ENCODE measurements around the gene TAF1C.
"Not testable (repeated sequence)": the region's sequence is repeated elsewhere in the genome, so short reads cannot be mapped to it uniquely, and the experiment has no call there.

The TAF1C gene

DNA sequence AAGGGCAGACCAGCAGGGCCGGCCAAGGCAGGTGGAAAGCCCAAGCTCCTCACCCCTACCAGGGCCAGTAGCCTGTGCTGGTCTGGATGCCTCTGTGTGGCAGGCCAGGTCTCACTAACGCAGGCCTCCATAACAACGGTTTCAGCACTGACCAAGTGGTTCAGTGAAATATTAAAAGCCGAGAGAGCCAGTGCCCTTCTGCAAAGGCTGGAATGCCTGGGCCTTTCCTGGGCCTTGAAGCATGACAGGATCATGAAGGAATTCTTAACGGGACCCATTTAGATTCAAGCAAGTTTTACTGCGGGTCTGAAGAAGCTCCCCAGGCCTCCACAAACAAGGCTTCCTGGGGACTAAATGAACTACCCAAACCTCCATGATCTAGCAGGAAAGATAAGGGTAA lies 20.4 kb upstream of the TAF1C start:
- H3K27me3 ChIP-seq (ENCODE audit: control insufficient read depth in 1 of 2, insufficient read depth in 2 of 2, low read length in 2 of 2), result no peaks in the 10 kb centered on the region
- H3K9me3 ChIP-seq (ENCODE audit: low read length), result no peaks in the 10 kb centered on the region
- H3K27ac ChIP-seq (ENCODE audit: low read depth, low read length), result no peak overlapping the region

DNA sequence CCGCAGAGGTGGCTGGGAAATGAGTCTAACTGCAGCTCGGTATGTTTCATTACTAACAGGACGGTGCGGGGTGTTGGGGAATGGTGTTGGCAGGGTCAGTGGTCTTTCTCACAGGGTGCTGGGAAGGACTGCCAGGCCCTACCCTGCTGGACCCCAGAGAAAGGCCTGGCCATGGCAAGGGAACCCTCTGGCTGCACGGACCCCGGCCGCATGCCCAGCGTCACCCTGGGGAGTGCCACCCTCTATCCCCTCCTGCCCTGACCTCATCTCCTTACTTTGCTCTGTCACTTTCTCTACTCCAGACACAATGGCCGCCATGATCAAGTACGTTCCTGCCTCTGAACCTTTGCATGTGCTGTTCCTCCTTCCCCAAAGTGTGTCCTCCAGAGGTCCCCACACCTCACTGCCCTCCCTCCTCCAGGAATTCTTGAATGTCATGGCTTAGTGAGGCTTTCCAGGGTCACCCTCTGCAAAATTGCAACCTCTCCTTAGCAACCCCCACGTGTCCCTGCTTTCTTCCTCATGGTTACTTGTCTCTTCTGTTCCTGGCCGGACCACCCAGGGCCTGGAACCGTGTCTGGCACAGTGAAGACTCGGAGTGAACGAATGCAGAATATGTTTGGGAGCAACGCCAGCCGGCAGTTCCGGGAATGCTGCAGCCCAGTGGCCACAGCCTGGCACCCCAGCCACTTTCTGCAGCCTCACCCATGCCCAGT lies 19.3 kb upstream of the TAF1C start:
- Histone ChIP-seq H3K27me3 (ENCODE audit: control insufficient read depth in 1 of 2, insufficient read depth in 2 of 2, low read length in 2 of 2) (no peaks in the 10 kb centered on the region), H3K4me3 (ENCODE audit: low read depth in 1 of 2, low read length in 2 of 2) (no peak overlapping the region), H3K27ac (ENCODE audit: low read depth, low read length) (no peak overlapping the region), H3K9ac (ENCODE audit: low read length) (no peak overlapping the region), H3K36me3 (ENCODE audit: insufficient read depth, low read length) (no peaks in the 10 kb centered on the region), H3K9me3 (ENCODE audit: low read length) (no peaks in the 10 kb centered on the region), H3K4me1 (ENCODE audit: insufficient read depth, low read length) (no peaks in the 10 kb centered on the region)

More for the DNA sequence above, 20.4 kb upstream of the TAF1C start:
- H3K36me3 ChIP-seq (ENCODE audit: insufficient read depth, low read length), result no peaks in the 10 kb centered on the region
- no peak overlapping the region for H3K9ac ChIP-seq (ENCODE audit: low read length)
- H3K4me1 ChIP-seq (ENCODE audit: insufficient read depth, low read length), result no peaks in the 10 kb centered on the region
- no peak overlapping the region for H3K4me3 ChIP-seq (ENCODE audit: low read depth in 1 of 2, low read length in 2 of 2)

DNA sequence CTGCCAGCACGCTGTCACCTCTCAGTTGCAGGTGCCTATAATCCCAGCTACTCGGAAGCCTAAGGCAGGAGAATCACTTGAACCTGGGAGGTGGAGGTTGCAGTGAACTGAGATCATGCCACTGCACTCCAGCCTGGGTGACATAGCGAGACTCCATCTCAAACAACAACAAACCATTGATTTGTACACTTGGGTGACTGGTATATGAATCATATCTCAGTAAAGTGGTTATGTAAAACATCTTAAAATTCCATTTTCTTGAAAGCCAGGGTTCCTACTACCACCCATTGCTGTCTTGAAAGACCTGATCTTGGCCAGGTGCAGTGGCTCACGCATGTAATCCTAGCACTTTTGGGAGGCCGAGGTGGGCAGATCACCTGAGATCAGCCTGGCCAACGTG lies 18.3 kb upstream of the TAF1C start:
- not testable (repeated sequence) for H3K9ac ChIP-seq (ENCODE audit: low read length); H3K9me3 ChIP-seq (ENCODE audit: low read length); H3K27ac ChIP-seq (ENCODE audit: low read depth, low read length); H3K4me1 ChIP-seq (ENCODE audit: insufficient read depth, low read length); H3K27me3 ChIP-seq (ENCODE audit: control insufficient read depth in 1 of 2, insufficient read depth in 2 of 2, low read length in 2 of 2); H3K4me3 ChIP-seq (ENCODE audit: low read depth in 1 of 2, low read length in 2 of 2); H3K36me3 ChIP-seq (ENCODE audit: insufficient read depth, low read length)

DNA sequence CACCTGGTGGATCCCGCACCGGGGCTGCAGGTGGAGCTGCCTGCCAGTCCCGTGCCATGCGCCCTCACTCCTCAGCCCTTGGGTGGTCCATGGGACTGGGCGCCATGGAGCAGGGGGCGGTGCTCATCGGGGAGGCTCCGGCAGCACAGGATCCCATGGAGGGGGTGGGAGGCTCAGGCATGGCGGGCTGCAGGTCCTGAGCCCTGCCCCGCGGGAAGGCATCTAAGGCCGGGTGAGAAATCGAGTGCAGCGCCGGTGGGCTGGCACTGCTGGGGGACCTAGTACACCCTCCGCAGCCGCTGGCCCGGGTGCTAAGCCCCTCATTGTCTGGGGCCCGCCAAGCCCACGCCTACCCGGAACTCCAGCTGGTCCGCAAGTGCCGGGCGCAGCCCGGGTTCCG lies 17.7 kb upstream of the TAF1C start:
- H3K9me3 ChIP-seq (ENCODE audit: low read length), result not testable (repeated sequence)

DNA sequence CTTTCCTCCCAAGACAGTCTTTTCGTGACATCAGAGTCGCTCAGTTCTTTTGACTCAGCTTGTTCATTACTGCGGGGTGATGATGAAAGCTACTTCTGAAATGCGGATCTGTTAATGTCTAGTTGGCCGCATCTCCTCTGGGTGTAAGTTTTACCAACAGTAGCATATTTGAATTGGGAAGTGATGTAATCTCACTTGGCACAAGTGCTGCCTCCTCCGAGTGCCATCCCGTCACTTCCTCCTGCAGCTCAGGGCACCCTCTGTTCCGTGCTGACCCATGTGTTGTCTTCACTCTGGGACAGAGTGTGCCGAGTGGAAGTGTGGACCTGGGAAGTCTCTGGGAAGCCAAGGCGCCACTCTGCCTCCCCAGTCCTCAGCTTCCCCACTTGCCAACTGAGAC lies 13.0 kb upstream of the TAF1C start:
- no peaks in the 10 kb centered on the region for H3K4me1 ChIP-seq (ENCODE audit: insufficient read depth, low read length)
- peaks cover 0 to 6% of the 10 kb centered on the region in 2 donors for H3K27me3 ChIP-seq (ENCODE audit: control insufficient read depth in 1 of 2, insufficient read depth in 2 of 2, low read length in 2 of 2)
- no peaks in the 10 kb centered on the region for H3K9me3 ChIP-seq (ENCODE audit: low read length)
- no peaks in the 10 kb centered on the region for H3K36me3 ChIP-seq (ENCODE audit: insufficient read depth, low read length)
- H3K4me3 ChIP-seq (ENCODE audit: low read depth in 1 of 2, low read length in 2 of 2), result no peak overlapping the region
- H3K9ac ChIP-seq (ENCODE audit: low read length), result no peak overlapping the region
- no peak overlapping the region for H3K27ac ChIP-seq (ENCODE audit: low read depth, low read length)

More for the DNA sequence above, 17.7 kb upstream of the TAF1C start:
- not testable (repeated sequence) for H3K27me3 ChIP-seq (ENCODE audit: control insufficient read depth in 1 of 2, insufficient read depth in 2 of 2, low read length in 2 of 2); H3K36me3 ChIP-seq (ENCODE audit: insufficient read depth, low read length); H3K27ac ChIP-seq (ENCODE audit: low read depth, low read length); H3K4me1 ChIP-seq (ENCODE audit: insufficient read depth, low read length); H3K4me3 ChIP-seq (ENCODE audit: low read depth in 1 of 2, low read length in 2 of 2); H3K9ac ChIP-seq (ENCODE audit: low read length)

DNA sequence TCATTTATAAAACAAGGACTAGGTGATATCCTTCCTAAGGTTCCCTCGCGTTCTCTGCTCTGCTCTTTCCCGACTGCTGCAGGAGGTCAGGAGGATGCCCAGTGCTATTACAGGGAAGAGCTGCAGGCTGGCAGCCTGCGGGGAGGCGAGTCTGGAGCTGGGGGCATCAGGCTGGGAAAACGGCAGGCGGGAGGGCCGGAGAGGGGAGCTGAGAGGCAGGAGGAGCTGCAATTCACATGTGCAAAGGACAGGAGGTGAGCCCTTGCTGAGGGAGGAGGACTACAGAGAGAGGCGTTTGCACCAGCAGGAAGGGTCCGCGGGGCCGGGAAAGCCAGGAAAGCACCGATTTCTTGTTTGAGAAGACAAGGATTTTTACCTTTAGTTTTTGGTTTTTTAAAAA lies 12.2 kb upstream of the TAF1C start:
- Histone ChIP-seq H3K36me3 (ENCODE audit: insufficient read depth, low read length) (no peaks in the 10 kb centered on the region), H3K4me3 (ENCODE audit: low read depth in 1 of 2, low read length in 2 of 2) (no peak overlapping the region), H3K4me1 (ENCODE audit: insufficient read depth, low read length) (no peaks in the 10 kb centered on the region), H3K27me3 (ENCODE audit: control insufficient read depth in 1 of 2, insufficient read depth in 2 of 2, low read length in 2 of 2) (peaks cover 0 to 6% of the 10 kb centered on the region in 2 donors), H3K27ac (ENCODE audit: low read depth, low read length) (no peak overlapping the region), H3K9me3 (ENCODE audit: low read length) (no peaks in the 10 kb centered on the region), H3K9ac (ENCODE audit: low read length) (no peak overlapping the region)

DNA sequence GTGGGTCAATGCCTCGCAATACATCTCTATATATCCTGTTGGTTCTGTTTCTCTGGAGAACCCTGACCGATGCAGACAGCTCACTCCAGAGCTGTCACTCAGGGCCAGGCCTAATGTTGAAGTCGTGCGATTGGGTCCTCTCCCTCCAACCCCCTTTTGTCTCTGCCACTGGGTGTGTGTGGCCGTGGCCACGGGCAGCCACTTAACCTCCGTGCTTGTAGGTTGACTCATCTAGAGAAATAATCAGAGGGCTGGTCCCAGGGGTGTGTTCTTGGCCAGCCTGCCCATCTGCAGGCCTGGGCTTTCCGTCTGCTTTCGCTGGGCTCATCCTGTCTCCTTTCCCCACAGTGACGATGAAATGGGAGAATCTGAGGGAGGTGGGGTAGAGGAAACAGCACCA lies 11.5 kb upstream of the TAF1C start:
- no peak overlapping the region for H3K27ac ChIP-seq (ENCODE audit: low read depth, low read length)
- no peaks in the 10 kb centered on the region for H3K9me3 ChIP-seq (ENCODE audit: low read length)
- H3K4me3 ChIP-seq (ENCODE audit: low read depth in 1 of 2, low read length in 2 of 2), result no peak overlapping the region
- no peaks in the 10 kb centered on the region for H3K36me3 ChIP-seq (ENCODE audit: insufficient read depth, low read length)
- H3K27me3 ChIP-seq (ENCODE audit: control insufficient read depth in 1 of 2, insufficient read depth in 2 of 2, low read length in 2 of 2), result peaks cover 0 to 6% of the 10 kb centered on the region in 2 donors
- no peaks in the 10 kb centered on the region for H3K4me1 ChIP-seq (ENCODE audit: insufficient read depth, low read length)
- H3K9ac ChIP-seq (ENCODE audit: low read length), result no peak overlapping the region

DNA sequence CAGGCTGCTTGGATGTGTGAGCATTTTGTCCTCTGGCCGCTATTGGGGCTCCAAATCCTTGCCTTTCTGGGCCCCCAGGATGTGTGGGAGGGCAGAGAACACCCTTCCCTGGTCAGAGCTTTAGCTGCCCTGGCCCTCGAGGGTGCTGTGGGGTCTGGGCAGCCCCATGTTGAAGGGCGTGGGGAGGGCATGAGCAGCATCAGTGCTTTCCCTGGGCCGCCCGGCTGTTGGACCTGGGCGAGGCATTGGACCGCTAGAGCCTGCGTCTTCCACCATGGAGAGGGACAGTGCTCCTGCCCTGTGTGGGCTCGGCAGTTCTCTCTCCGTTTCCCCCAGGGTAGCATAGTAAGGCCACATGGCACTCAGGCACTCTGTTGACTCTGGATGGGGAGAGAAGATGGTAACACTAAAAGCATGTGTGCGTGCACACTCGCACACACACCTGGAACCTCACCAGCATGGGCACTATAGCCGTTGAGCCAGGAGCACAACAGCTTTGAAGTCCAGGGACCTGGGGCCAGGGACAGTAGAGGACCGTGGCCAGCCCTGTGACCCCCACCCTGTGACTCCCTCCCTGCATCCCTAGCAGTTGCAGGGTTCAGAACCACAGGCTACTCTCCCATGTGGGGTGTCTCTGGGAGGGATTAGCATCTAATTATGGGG lies 10.7 kb upstream of the TAF1C start:
- H3K27ac ChIP-seq (ENCODE audit: low read depth, low read length), result no peak overlapping the region
- H3K4me3 ChIP-seq (ENCODE audit: low read depth in 1 of 2, low read length in 2 of 2), result no peak overlapping the region
- H3K9ac ChIP-seq (ENCODE audit: low read length), result no peak overlapping the region
- H3K36me3 ChIP-seq (ENCODE audit: insufficient read depth, low read length), result no peaks in the 10 kb centered on the region
- no peaks in the 10 kb centered on the region for H3K9me3 ChIP-seq (ENCODE audit: low read length)
- H3K27me3 ChIP-seq (ENCODE audit: control insufficient read depth in 1 of 2, insufficient read depth in 2 of 2, low read length in 2 of 2), result peaks cover 0 to 6% of the 10 kb centered on the region in 2 donors
- no peaks in the 10 kb centered on the region for H3K4me1 ChIP-seq (ENCODE audit: insufficient read depth, low read length)

DNA sequence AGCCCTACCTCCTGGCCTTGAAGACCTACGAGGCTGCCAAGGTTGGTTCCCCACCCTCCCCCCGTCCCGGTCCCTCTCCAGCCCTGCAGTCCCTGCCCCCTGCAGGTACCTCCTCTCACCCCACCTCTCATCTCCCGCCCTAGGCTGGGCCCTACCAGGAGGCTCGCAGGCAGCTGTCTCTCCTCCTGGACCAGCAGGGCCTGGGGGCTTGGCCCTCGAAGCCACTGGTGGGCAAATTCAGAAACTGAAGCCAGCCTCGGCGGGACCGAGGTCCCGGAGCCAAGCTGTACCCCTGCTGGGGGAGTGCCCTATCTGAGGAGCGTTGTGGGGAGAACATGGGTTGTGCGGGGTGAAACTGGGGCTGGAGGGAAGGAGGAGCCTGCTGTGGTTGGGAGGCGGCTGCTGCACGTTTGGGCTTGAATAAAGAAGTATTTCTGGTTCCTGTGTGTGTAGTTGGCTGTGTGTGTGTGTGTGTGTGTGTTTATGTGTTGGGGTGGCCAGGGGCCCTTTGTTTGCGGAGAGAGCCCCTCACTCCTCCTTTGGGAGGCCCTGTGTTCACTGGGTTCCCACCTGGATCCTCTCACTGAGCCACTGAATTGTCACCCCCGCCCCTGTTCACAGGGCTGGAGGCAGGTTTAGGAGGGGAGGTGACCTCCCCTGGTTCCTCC lies 10.0 kb upstream of the TAF1C start:
- Histone ChIP-seq H3K27ac (ENCODE audit: low read depth, low read length) (no peak overlapping the region), H3K27me3 (ENCODE audit: control insufficient read depth in 1 of 2, insufficient read depth in 2 of 2, low read length in 2 of 2) (peaks cover 0 to 6% of the 10 kb centered on the region in 2 donors), H3K4me1 (ENCODE audit: insufficient read depth, low read length) (no peaks in the 10 kb centered on the region), H3K9ac (ENCODE audit: low read length) (no peak overlapping the region), H3K9me3 (ENCODE audit: low read length) (no peaks in the 10 kb centered on the region), H3K36me3 (ENCODE audit: insufficient read depth, low read length) (no peaks in the 10 kb centered on the region), H3K4me3 (ENCODE audit: low read depth in 1 of 2, low read length in 2 of 2) (no peak overlapping the region)

DNA sequence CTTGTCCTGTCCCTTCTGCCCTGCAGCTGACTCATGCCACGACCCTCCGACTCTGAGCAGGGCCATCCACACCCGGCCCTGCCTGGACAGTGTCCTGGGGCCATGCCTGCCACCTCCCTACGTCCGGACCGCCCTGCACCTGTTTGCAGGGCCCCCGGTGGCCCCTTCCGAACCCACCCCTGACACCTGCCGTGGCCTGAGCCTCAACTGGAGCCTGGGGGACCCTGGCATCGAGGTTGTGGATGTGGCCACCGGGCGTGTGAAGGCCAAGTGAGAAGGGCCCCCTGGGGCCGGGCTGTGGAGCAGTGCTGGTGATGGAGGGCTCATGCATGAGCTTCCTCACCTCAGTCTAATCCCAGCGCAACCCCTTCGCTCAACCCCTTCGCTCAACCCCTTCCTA lies 9.2 kb upstream of the TAF1C start:
- Histone ChIP-seq H3K4me1 (ENCODE audit: insufficient read depth, low read length) (no peaks in the 10 kb centered on the region), H3K4me3 (ENCODE audit: low read depth in 1 of 2, low read length in 2 of 2) (no peak overlapping the region), H3K27me3 (ENCODE audit: control insufficient read depth in 1 of 2, insufficient read depth in 2 of 2, low read length in 2 of 2) (peaks cover 0 to 6% of the 10 kb centered on the region in 2 donors), H3K27ac (ENCODE audit: low read depth, low read length) (no peak overlapping the region), H3K9me3 (ENCODE audit: low read length) (no peaks in the 10 kb centered on the region), H3K9ac (ENCODE audit: low read length) (no peak overlapping the region), H3K36me3 (ENCODE audit: insufficient read depth, low read length) (no peaks in the 10 kb centered on the region)

DNA sequence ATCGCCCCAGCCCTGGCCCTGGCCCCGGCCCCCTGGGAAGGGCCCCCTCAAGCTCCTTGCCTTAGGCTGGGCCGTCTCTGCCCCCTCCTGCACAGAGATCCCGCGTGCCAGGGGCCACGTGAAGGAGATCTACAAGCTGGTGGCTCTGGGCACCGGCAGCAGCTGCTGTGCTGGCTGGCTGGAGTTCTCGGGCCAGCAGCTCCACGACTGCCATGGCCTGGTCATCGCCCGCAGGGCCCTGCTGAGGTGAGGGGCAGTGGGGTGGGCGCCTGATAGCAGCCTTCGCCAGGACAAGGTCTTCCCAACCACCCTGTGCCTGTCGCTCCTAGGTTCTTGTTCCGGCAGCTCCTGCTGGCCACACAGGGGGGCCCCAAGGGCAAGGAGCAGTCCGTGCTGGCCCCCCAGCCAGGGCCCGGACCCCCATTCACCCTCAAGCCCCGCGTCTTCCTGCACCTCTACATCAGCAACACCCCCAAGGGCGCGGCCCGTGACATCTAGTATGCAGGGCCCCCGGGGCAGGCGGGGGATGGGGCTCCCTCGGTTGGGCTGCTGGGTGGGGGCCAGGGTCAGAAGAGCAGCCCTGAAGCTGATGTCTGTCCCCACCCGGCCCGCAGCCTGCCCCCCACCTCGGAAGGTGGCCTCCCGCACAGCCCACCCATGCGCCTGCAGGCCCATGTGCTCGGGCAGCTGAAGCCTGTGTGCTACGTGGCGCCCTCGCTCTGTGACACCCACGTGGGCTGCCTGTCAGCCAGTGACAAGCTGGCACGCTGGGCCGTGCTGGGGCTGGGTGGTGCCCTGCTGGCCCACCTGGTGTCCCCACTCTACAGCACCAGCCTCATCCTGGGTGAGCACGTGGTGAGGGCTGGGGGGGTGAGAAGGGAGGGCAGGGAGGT lies 8.6 kb upstream of the TAF1C start:
- Histone ChIP-seq H3K27me3 (ENCODE audit: control insufficient read depth in 1 of 2, insufficient read depth in 2 of 2, low read length in 2 of 2) (peaks cover 0 to 6% of the 10 kb centered on the region in 2 donors), H3K36me3 (ENCODE audit: insufficient read depth, low read length) (no peaks in the 10 kb centered on the region), H3K4me3 (ENCODE audit: low read depth in 1 of 2, low read length in 2 of 2) (no peak overlapping the region), H3K27ac (ENCODE audit: low read depth, low read length) (no peak overlapping the region), H3K9me3 (ENCODE audit: low read length) (no peaks in the 10 kb centered on the region), H3K9ac (ENCODE audit: low read length) (no peak overlapping the region), H3K4me1 (ENCODE audit: insufficient read depth, low read length) (no peaks in the 10 kb centered on the region)

Measured in muscle layer of colon (tissue), 2 donors.